ENCODE measurements around the gene STX1B. TPM values are rescaled to one million over a fixed set of nuclear protein-coding genes. Genes with fewer than 3 reads are reported as not detected.

The STX1B gene
- total RNA-seq, 3 donors from 2014 or later = 1.6 to 2.6 (median 2.6) TPM

DNA sequence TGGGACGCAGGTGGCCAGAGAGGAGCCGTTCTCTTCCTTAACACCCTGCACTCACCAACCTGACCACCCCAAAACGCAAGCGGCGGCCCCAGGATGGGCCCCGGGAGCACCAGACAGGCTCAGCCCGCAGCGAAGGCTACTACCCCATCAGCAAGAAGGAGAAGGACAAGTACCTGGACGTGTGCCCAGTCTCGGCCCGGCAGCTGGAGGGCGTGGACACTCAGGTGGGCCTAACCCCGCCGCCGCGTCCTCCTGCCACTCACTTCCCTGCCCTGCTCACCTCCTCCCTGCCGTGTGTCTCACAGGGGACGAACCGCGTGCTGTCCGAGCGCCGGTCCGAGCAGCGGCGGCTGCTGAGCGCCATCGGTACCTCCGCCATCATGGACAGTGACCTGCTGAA lies 30.0 kb downstream of the STX1B start:
- Histone ChIP-seq H3K27ac (no peak overlapping the region), H3K9me3 (no peaks in the 10 kb centered on the region), H3K4me1 (no peaks in the 10 kb centered on the region), H3K36me3 (peaks cover 24% of the 10 kb centered on the region), H3K4me3 (no peak overlapping the region), H3K27me3 (no peaks in the 10 kb centered on the region)
- intact Hi-C loops (cut with DNase I; ENCODE audit: low total_unique reads) = no loop called here
- no peak for DNase-seq (ENCODE audit: low spot score in 2 of 2)
- TF ChIP-seq POLR2A (IDR thresholded peaks at IDR 0.05) (no peak), POLR2AphosphoS5 (IDR thresholded peaks at IDR 0.05) (no peak)
- TF ChIP-seq, protein P1, sequence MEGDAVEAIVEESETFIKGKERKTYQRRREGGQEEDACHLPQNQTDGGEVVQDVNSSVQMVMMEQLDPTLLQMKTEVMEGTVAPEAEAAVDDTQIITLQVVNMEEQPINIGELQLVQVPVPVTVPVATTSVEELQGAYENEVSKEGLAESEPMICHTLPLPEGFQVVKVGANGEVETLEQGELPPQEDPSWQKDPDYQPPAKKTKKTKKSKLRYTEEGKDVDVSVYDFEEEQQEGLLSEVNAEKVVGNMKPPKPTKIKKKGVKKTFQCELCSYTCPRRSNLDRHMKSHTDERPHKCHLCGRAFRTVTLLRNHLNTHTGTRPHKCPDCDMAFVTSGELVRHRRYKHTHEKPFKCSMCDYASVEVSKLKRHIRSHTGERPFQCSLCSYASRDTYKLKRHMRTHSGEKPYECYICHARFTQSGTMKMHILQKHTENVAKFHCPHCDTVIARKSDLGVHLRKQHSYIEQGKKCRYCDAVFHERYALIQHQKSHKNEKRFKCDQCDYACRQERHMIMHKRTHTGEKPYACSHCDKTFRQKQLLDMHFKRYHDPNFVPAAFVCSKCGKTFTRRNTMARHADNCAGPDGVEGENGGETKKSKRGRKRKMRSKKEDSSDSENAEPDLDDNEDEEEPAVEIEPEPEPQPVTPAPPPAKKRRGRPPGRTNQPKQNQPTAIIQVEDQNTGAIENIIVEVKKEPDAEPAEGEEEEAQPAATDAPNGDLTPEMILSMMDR (IDR thresholded peaks at IDR 0.05) = no peak

DNA sequence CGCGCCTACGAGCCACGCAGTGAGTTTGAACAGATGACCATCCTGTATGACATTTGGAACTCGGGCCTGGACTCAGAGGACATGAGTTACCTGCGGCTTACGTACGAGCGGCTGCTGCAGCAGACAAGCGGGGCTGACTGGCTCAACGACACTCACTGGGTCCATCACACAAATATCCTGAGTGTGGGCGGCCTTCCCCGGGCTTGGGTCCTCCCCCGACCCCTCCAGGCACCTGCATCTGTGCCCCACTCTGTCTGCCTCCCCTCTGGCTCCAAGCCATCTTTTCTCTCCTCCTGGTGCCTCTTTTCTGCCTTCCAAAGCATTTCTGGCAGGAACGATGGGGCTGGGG lies 30.4 kb downstream of the STX1B start:
- intact Hi-C loops (cut with DNase I; ENCODE audit: low total_unique reads) = no loop called here
- TF ChIP-seq, protein P1 (IDR thresholded peaks at IDR 0.05) = no peak
- TF ChIP-seq POLR2AphosphoS5 (IDR thresholded peaks at IDR 0.05) (no peak), POLR2A (IDR thresholded peaks at IDR 0.05) (no peak)

DNA sequence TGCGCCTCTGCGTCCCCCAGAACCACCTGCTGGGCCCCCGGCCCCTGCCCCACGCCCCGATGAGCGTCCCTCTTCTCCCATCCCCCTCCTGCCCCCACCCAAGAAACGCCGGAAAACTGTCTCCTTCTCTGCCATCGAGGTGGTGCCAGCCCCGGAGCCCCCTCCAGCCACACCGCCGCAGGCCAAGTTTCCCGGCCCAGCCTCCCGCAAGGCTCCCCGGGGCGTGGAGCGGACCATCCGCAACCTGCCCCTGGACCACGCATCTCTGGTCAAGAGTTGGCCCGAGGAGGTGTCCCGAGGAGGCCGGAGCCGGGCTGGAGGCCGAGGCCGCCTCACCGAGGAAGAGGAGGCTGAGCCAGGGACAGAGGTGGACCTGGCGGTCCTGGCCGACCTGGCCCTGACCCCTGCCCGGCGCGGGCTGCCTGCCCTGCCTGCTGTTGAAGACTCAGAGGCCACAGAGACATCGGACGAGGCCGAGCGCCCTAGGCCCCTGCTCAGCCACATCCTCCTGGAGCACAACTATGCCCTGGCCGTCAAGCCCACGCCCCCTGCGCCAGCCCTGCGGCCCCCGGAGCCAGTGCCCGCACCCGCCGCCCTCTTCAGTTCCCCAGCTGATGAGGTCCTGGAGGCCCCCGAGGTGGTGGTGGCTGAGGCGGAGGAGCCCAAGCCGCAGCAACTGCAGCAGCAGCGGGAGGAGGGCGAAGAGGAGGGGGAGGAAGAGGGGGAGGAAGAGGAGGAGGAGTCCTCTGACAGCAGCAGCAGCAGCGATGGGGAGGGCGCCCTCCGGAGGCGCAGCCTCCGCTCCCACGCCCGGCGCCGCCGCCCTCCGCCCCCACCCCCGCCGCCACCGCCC lies 31.0 kb downstream of the STX1B start:
- DNase-seq (ENCODE audit: low spot score in 2 of 2) = no peak
- no peak overlapping the region for H3K4me3 ChIP-seq
- H3K27me3 ChIP-seq = no peaks in the 10 kb centered on the region
- peaks cover 24% of the 10 kb centered on the region for H3K36me3 ChIP-seq
- intact Hi-C loops (cut with DNase I; ENCODE audit: low total_unique reads) = no loop called here
- H3K4me1 ChIP-seq = no peaks in the 10 kb centered on the region
- no peaks in the 10 kb centered on the region for H3K9me3 ChIP-seq
- no peak overlapping the region for H3K27ac ChIP-seq
- TF ChIP-seq POLR2AphosphoS5 (IDR thresholded peaks at IDR 0.05) (no peak), POLR2A (IDR thresholded peaks at IDR 0.05) (no peak)
- TF ChIP-seq, protein P1 (IDR thresholded peaks at IDR 0.05) = no peak

More for the DNA sequence above, 30.4 kb downstream of the STX1B start:
- Histone ChIP-seq H3K27ac (no peak overlapping the region), H3K4me3 (no peak overlapping the region), H3K27me3 (no peaks in the 10 kb centered on the region), H3K4me1 (no peaks in the 10 kb centered on the region), H3K9me3 (no peaks in the 10 kb centered on the region), H3K36me3 (peaks cover 24% of the 10 kb centered on the region)
- DNase-seq (ENCODE audit: low spot score in 2 of 2) = no peak

DNA sequence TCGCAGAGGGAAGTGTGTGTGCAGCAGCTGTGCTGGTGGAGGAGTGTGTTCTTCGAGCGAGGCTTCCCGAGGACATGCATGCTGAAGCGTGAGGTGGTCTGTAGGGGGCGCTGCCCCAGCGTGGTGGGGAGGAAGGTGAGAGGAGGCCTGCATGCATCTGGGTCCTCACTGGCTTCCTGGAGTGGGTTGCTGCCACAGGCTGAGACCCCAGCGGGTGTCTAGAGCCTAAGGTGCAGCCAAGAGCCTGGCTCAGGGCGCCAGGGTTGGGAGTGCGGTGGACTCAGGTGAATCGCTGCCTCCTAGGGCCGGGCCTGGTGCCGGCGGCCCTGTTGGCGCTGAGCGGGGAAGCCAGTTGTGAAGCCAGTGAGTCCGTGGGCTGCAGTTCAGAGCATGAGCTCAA lies 32.9 kb downstream of the STX1B start:
- no peak for DNase-seq (ENCODE audit: low spot score in 2 of 2)
- no peak overlapping the region for H3K4me3 ChIP-seq
- TF ChIP-seq, protein P1 (IDR thresholded peaks at IDR 0.05) = no peak
- no peak for TF ChIP-seq POLR2A (IDR thresholded peaks at IDR 0.05)
- TF ChIP-seq POLR2AphosphoS5 (IDR thresholded peaks at IDR 0.05) = no peak
- H3K27ac ChIP-seq = no peak overlapping the region
- H3K4me1 ChIP-seq = no peaks in the 10 kb centered on the region
- no peaks in the 10 kb centered on the region for H3K27me3 ChIP-seq
- no peaks in the 10 kb centered on the region for H3K9me3 ChIP-seq
- H3K36me3 ChIP-seq = peaks cover 24% of the 10 kb centered on the region
- intact Hi-C loops (cut with DNase I; ENCODE audit: low total_unique reads) = no loop called here

GRCh38 chr16:30976486-30976885 lies 34.0 kb downstream of the STX1B start:
- intact Hi-C loops (cut with DNase I; ENCODE audit: low total_unique reads) = no loop called here
- H3K9me3 ChIP-seq = no peaks in the 10 kb centered on the region
- no peak overlapping the region for H3K4me3 ChIP-seq
- H3K27ac ChIP-seq = no peak overlapping the region
- H3K4me1 ChIP-seq = no peaks in the 10 kb centered on the region
- H3K27me3 ChIP-seq = no peaks in the 10 kb centered on the region
- H3K36me3 ChIP-seq = peaks cover 31% of the 10 kb centered on the region
- DNase-seq (ENCODE audit: low spot score in 2 of 2) = no peak
- TF ChIP-seq, protein P1 (IDR thresholded peaks at IDR 0.05) = no peak
- TF ChIP-seq POLR2AphosphoS5 (IDR thresholded peaks at IDR 0.05) (no peak), POLR2A (IDR thresholded peaks at IDR 0.05) (no peak)

Measured in breast epithelium (tissue), 4 donors.